H1 (cell line): ENCODE measurements around the gene LTO1. TPM values are rescaled to one million over a fixed set of nuclear protein-coding genes. Genes with fewer than 3 reads are reported as not detected.

ENCODE experiments used
- JUN ChIP-seq: IDR thresholded peaks from 2 replicates; pipeline ENCODE4 v1.6.1; 2011; ENCODE audit warnings: low read depth, mild to moderate bottlenecking, improper control_type of control experiment, low read length
- KDM4A ChIP-seq: IDR thresholded peaks from one replicate; pipeline ENCODE4 v1.7.1; 2012; ENCODE audit warnings: low read depth, mild to moderate bottlenecking, moderate library complexity, low read length, inconsistent platforms; ENCODE audit not compliant: severe bottlenecking
- POLR2A ChIP-seq, 2 experiments: IDR thresholded peaks; 1 replicate in 1 of 2; 2 replicates in 1 of 2; pipeline ENCODE4 v1.6.1; 2011; ENCODE audit warnings: low read depth in 2 of 2, low read length in 2 of 2, mild to moderate bottlenecking in 2 of 2; ENCODE audit errors: control extremely low read depth in 1 of 2
- RAD21 ChIP-seq, 2 experiments: IDR thresholded peaks in 1 of 2; conservative IDR thresholded peaks in 1 of 2; 2 replicates each; pipeline ENCODE4 v1.6.1; 2011; ENCODE audit warnings: low read depth in 2 of 2, low read length in 2 of 2, improper control_type of control experiment in 1 of 2, inconsistent platforms in 1 of 2, mild to moderate bottlenecking in 1 of 2, moderate library complexity in 1 of 2
- SIN3A ChIP-seq, 2 experiments: IDR thresholded peaks in 1 of 2; conservative IDR thresholded peaks in 1 of 2; 2 replicates each; pipeline ENCODE4 v1.6.1; 2011 to 2012; ENCODE audit warnings: low read length in 2 of 2, improper control_type of control experiment in 1 of 2, low read depth in 1 of 2, mild to moderate bottlenecking in 1 of 2
- TEAD4 ChIP-seq: IDR thresholded peaks from 2 replicates; pipeline ENCODE4 v1.6.1; 2012; ENCODE audit warnings: low read depth, low read length, inconsistent platforms, mixed read lengths
- polyA plus RNA-seq, 7 experiments: library from polyadenylated mRNA; depleted of rRNA in 3 of 7; stranded (reverse) in 5 of 7; unstranded in 2 of 7; fragments of >200 nt in 5 of 7; fragments of 200-250 nt in 2 of 7; gene quantifications; 1 replicate in 5 of 7; 2 replicates in 1 of 7; 4 replicates in 1 of 7; pipeline versions ENCODE4 v1.2.1 to v1.2.3, GENCODE V29; 2011 to 2013; ENCODE audit warnings: missing spikeins in 2 of 7, mixed read lengths in 2 of 7
- total RNA-seq: library from RNA; stranded (reverse); fragmentation: NEBNext Ultra II Directional; extraction: Animal tissue kit (Norgen Biotek cat#: 25700); gene quantifications from 2 replicates; pipeline ENCODE4 v1.2.1, GENCODE V29; 2021

LTO1 gene
- total and polyA plus RNA-seq, 2 of the 8 experiments (the other 6 are each of a cell fraction or from before 2014, with no cell fraction given): 15.4 to 21.3 TPM

DNA sequence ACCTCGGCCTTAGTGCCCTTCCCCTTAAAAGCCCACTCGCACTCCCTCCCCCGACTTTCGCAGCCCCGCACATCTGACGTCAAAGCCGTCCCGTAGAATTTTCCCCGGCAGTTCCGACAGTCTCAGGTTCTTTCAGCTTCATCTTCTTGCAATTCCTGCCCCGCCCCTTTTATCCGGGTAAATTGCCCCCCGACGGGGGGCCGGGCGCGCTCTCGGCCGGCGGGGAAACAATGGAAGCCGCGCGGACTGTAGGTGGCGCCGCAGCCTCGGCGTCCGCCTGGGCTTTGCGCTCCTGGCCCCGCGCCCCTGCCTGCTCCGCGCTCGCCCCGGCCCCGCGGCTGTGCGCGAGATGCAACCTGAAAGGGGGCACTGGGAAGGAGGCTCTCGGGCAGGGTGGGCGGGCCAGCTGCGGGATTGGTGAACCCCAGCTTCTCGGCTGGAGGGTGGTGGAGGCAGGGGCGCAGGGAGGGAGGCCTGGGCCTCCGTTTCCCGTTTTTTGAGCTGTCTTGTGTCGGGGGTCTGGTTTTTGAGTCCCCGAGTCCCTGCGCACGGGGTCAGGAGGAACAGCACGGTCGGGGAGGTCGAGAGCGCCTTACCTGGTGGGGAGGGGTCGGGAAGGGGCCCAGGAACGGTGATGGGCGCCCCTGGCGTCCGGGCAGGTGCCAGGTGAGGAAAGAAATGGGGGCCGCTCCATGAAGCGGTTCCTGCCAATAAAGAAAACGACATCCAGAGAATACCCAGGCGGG lies 29.5 kb upstream of the LTO1 start (continued):
- TF ChIP-seq RAD21 (IDR thresholded peaks at IDR 0.05 in 1 of 2, conservative IDR thresholded peaks at IDR 0.05 in 1 of 2; ENCODE audit: low read depth in 2 of 2, low read length in 2 of 2) (peak; percentile 70 to 82), POLR2A (IDR thresholded peaks at IDR 0.05; ENCODE audit: control extremely low read depth in 1 of 2, low read depth in 2 of 2, low read length in 2 of 2) (no peak), TEAD4 (peak; percentile 25; the same call in 1 of the 2 replicates), KDM4A (peak; percentile 27), SIN3A (conservative IDR thresholded peaks at IDR 0.05 in 1 of 2, IDR thresholded peaks at IDR 0.05 in 1 of 2; ENCODE audit: low read depth in 1 of 2, low read length in 2 of 2) (peak in 1 of 2 experiments; percentile 40; a peak in 1 of 4 replicates), JUN (no peak)
- TF ChIP-seq, all 59 proteins: peak for 10
